ENCODE data around the gene LRBA. TPM values are rescaled to one million over a fixed set of nuclear protein-coding genes. Genes with fewer than 3 reads are reported as not detected.

Gene LRBA
- total and polyA plus RNA-seq, 4 donors, result 11.8 to 149 (median 34.2) TPM

DNA sequence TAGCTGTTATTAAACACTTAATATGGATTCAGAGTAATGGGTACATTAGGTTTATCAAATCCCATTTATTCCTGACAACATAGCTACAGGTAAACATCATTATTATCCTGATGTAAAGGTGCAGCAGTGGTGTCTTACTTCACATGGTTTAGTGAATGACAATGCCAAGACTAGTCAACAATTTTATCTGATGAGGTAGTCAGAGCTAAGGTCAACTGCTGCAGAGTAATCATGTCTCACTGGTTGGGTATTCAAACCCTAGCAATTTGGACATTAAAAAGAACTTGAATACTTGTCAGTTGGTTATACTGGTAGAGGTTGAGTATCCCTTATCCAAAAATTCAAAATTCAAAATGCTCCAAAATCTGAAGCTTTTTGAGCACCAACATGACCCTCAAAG is 315.5 kb downstream of the LRBA start:
- DNase-seq, result no peak
- Histone ChIP-seq H3K9ac (ENCODE audit: insufficient read depth in 1 of 2, low read length in 2 of 2) (no peak overlapping the region), H3K27ac (ENCODE audit: low read depth in 1 of 2, low read length in 1 of 2) (no peak overlapping the region), H3K27me3 (ENCODE audit: control insufficient read depth in 3 of 3, insufficient read depth in 3 of 3, low read length in 2 of 3) (no peaks in the 10 kb centered on the region), H3K36me3 (ENCODE audit: control insufficient read depth in 4 of 4, insufficient read depth in 4 of 4, low read length in 4 of 4) (no peaks in the 10 kb centered on the region), H3K4me1 (ENCODE audit: control insufficient read depth in 5 of 5, insufficient read depth in 5 of 5, low read length in 5 of 5) (no peaks in the 10 kb centered on the region), H3K9me3 (ENCODE audit: control insufficient read depth in 4 of 4, insufficient read depth in 3 of 4, low read length in 3 of 4) (peaks cover 0 to 2% (median 0%) of the 10 kb centered on the region in 4 donors), H3K4me3 (no peak overlapping the region)
- no peak for ATAC-seq (ENCODE audit: insufficient read depth, low FRiP score)
- TF ChIP-seq, protein P1, sequence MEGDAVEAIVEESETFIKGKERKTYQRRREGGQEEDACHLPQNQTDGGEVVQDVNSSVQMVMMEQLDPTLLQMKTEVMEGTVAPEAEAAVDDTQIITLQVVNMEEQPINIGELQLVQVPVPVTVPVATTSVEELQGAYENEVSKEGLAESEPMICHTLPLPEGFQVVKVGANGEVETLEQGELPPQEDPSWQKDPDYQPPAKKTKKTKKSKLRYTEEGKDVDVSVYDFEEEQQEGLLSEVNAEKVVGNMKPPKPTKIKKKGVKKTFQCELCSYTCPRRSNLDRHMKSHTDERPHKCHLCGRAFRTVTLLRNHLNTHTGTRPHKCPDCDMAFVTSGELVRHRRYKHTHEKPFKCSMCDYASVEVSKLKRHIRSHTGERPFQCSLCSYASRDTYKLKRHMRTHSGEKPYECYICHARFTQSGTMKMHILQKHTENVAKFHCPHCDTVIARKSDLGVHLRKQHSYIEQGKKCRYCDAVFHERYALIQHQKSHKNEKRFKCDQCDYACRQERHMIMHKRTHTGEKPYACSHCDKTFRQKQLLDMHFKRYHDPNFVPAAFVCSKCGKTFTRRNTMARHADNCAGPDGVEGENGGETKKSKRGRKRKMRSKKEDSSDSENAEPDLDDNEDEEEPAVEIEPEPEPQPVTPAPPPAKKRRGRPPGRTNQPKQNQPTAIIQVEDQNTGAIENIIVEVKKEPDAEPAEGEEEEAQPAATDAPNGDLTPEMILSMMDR (IDR thresholded peaks at IDR 0.05; ENCODE audit: control extremely low read depth, extremely low read depth), result no peak

DNA sequence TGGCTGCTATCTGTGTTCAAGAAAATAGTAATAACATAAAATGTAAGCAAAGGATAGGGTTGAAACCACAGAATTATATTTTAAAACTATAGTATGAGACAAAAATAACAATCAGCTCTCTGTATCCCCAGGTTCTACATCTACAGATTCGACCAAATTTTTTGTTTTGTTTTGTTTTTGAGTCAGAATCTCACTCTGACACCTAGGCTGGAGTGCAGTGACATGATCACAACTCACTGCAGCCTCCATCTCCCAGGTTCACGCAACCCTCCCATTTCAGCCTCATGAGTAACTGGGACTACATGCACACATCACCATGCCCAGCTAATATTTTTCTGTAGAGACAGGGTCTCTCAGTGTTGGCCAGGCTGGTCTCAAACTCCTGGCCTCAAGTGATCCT is 319.9 kb downstream of the LRBA start:
- no peak for DNase-seq
- H3K4me3 ChIP-seq, result no peak overlapping the region
- H3K27me3 ChIP-seq (ENCODE audit: control insufficient read depth in 3 of 3, insufficient read depth in 3 of 3, low read length in 2 of 3), result no peaks in the 10 kb centered on the region
- H3K4me1 ChIP-seq (ENCODE audit: control insufficient read depth in 5 of 5, insufficient read depth in 5 of 5, low read length in 5 of 5), result no peaks in the 10 kb centered on the region
- H3K27ac ChIP-seq (ENCODE audit: low read depth in 1 of 2, low read length in 1 of 2), result no peak overlapping the region
- no peak for ATAC-seq (ENCODE audit: insufficient read depth, low FRiP score)
- H3K36me3 ChIP-seq (ENCODE audit: control insufficient read depth in 4 of 4, insufficient read depth in 4 of 4, low read length in 4 of 4), result no peaks in the 10 kb centered on the region
- peaks cover 0 to 2% (median 0%) of the 10 kb centered on the region in 4 donors for H3K9me3 ChIP-seq (ENCODE audit: control insufficient read depth in 4 of 4, insufficient read depth in 3 of 4, low read length in 3 of 4)
- TF ChIP-seq, protein P1 (IDR thresholded peaks at IDR 0.05; ENCODE audit: control extremely low read depth, extremely low read depth), result no peak
- 79 to 84% methylated on average over 2 of the region's 2 CpGs for WGBS, 2 donors
- H3K9ac ChIP-seq (ENCODE audit: insufficient read depth in 1 of 2, low read length in 2 of 2), result no peak overlapping the region

DNA sequence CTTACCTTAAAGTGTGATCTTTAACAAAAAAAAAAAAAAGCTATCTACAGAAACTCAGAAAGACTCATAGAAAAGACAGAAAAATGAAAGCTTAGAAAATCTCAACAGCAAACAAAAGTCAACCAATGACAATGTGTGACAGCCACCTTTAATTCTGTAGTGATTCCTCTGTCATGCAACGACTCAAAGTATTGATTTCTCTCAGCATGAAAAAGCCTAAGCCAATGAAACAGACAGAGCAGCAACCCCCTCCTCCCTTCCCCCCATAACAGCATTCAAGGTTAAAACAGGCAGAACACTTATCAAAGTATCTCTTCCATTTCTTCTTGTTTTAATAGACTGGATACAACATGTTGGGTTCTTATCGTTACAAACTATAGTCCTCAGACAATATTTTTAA is 320.6 kb downstream of the LRBA start:
- no peaks in the 10 kb centered on the region for H3K36me3 ChIP-seq (ENCODE audit: control insufficient read depth in 4 of 4, insufficient read depth in 4 of 4, low read length in 4 of 4)
- peaks cover 0 to 2% (median 0%) of the 10 kb centered on the region in 4 donors for H3K9me3 ChIP-seq (ENCODE audit: control insufficient read depth in 4 of 4, insufficient read depth in 3 of 4, low read length in 3 of 4)
- no peaks in the 10 kb centered on the region for H3K27me3 ChIP-seq (ENCODE audit: control insufficient read depth in 3 of 3, insufficient read depth in 3 of 3, low read length in 2 of 3)
- ATAC-seq (ENCODE audit: insufficient read depth, low FRiP score) (no peak), DNase-seq (no peak)
- no peaks in the 10 kb centered on the region for H3K4me1 ChIP-seq (ENCODE audit: control insufficient read depth in 5 of 5, insufficient read depth in 5 of 5, low read length in 5 of 5)
- H3K27ac ChIP-seq (ENCODE audit: low read depth in 1 of 2, low read length in 1 of 2), result no peak overlapping the region
- no peak overlapping the region for H3K9ac ChIP-seq (ENCODE audit: insufficient read depth in 1 of 2, low read length in 2 of 2)
- no peak overlapping the region for H3K4me3 ChIP-seq
- TF ChIP-seq, protein P1 (IDR thresholded peaks at IDR 0.05; ENCODE audit: control extremely low read depth, extremely low read depth), result no peak
- WGBS, 2 donors, result 81 to 91% methylated on average over 2 of the region's 2 CpGs

DNA sequence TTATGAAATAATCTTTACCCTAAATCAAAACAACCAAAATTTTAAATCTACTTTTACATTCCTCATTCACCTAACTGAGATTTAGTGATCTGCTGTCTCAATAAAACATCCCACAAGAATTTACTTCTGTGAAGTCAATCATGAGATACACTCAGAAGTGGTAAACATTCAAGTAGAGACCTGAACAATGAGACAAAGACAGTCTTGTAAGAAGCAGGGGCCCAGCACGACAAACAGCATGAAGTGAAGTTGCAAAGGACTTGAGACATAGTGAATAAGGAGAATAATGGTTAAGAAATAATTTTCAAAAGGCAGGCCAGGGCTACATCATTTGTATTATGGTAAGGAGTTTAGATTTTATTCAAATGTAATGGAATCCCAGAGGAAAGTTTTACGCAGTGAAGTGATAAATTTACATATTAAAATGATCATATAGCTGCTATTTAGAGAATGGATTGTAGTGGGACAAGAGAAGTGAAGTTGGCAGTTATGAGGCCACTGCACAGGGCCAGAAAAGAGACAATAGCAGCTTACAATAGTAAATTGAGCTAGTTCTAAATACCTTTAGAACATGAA is 331.2 kb downstream of the LRBA start:
- TF ChIP-seq, protein P1 (IDR thresholded peaks at IDR 0.05; ENCODE audit: control extremely low read depth, extremely low read depth), result no peak
- Histone ChIP-seq H3K4me1 (ENCODE audit: control insufficient read depth in 5 of 5, insufficient read depth in 5 of 5, low read length in 5 of 5) (no peaks in the 10 kb centered on the region), H3K27me3 (ENCODE audit: control insufficient read depth in 3 of 3, insufficient read depth in 3 of 3, low read length in 2 of 3) (no peaks in the 10 kb centered on the region), H3K4me3 (no peak overlapping the region), H3K9me3 (ENCODE audit: control insufficient read depth in 4 of 4, insufficient read depth in 3 of 4, low read length in 3 of 4) (peaks cover 0 to 1% (median 0%) of the 10 kb centered on the region in 4 donors), H3K36me3 (ENCODE audit: control insufficient read depth in 4 of 4, insufficient read depth in 4 of 4, low read length in 4 of 4) (peaks cover 0 to 2% (median 0%) of the 10 kb centered on the region in 4 donors), H3K27ac (ENCODE audit: low read depth in 1 of 2, low read length in 1 of 2) (no peak overlapping the region), H3K9ac (ENCODE audit: insufficient read depth in 1 of 2, low read length in 2 of 2) (no peak overlapping the region)
- DNase-seq, result no peak
- ATAC-seq (ENCODE audit: insufficient read depth, low FRiP score), result no peak
- 88 to 92% methylated on average over 2 of the region's 2 CpGs for WGBS, 2 donors
